NCI-H1105 treated with DMSO at 0.1 percent for 48 hours (cell line): Measurements from ENCODE around the gene NXPH1.

Experiments used
- DNase-seq: peaks from one replicate; lab custom pipeline; 2025; lab: John Stamatoyannopoulos, UW

NXPH1 gene

GRCh38 chr7:8507566-8507965, 74.2 kb downstream of the NXPH1 start:
- no peak for DNase-seq

GRCh38 chr7:8509621-8510020, 76.2 kb downstream of the NXPH1 start:
- no peak for DNase-seq

GRCh38 chr7:8511855-8512254, 78.4 kb downstream of the NXPH1 start:
- DNase-seq, result no peak

- no peak for DNase-seq
Measured at GRCh38 chr7:8514781-8515519, 81.5 kb downstream of the NXPH1 start.

GRCh38 chr7:8515640-8516185, 82.3 kb downstream of the NXPH1 start:
- DNase-seq, result no peak

- DNase-seq, result no peak
Measured at GRCh38 chr7:8516976-8517375, 83.6 kb downstream of the NXPH1 start.

- DNase-seq, result no peak
Measured at GRCh38 chr7:8528311-8528710, 94.9 kb downstream of the NXPH1 start.

- no peak for DNase-seq
Measured at GRCh38 chr7:8531991-8532515, 98.6 kb downstream of the NXPH1 start.

GRCh38 chr7:8536431-8536830, 103.0 kb downstream of the NXPH1 start:
- peak; percentile 8 for DNase-seq

GRCh38 chr7:8549046-8549445, 115.6 kb downstream of the NXPH1 start:
- no peak for DNase-seq

GRCh38 chr7:8560501-8560900, 127.1 kb downstream of the NXPH1 start:
- DNase-seq, result no peak

GRCh38 chr7:8561449-8561848, 128.0 kb downstream of the NXPH1 start:
- no peak for DNase-seq

GRCh38 chr7:8564281-8564680, 130.9 kb downstream of the NXPH1 start:
- peak; percentile 48 for DNase-seq

- DNase-seq, result no peak
Measured at GRCh38 chr7:8566016-8566415, 132.6 kb downstream of the NXPH1 start.

- no peak for DNase-seq
Measured at GRCh38 chr7:8567626-8568025, 134.2 kb downstream of the NXPH1 start.

GRCh38 chr7:8579661-8580194, 146.3 kb downstream of the NXPH1 start:
- DNase-seq, result no peak

GRCh38 chr7:8581842-8582241, 148.4 kb downstream of the NXPH1 start:
- no peak for DNase-seq

- DNase-seq, result no peak
Measured at GRCh38 chr7:8582728-8583127, 149.3 kb downstream of the NXPH1 start.

- no peak for DNase-seq
Measured at GRCh38 chr7:8585591-8585990, 152.2 kb downstream of the NXPH1 start.

- DNase-seq, result no peak
Measured at GRCh38 chr7:8590225-8590624, 156.8 kb downstream of the NXPH1 start.

GRCh38 chr7:8590791-8591190, 157.4 kb downstream of the NXPH1 start:
- DNase-seq, result peak; percentile 89

GRCh38 chr7:8591289-8591688, 157.9 kb downstream of the NXPH1 start:
- DNase-seq, result no peak

- DNase-seq, result peak; percentile 67
Measured at GRCh38 chr7:8592167-8592566, 158.8 kb downstream of the NXPH1 start.
